Dermis microvascular lymphatic vessel endothelial cell (primary cell): ENCODE measurements around the gene LAX1. TPM values are rescaled to one million over a fixed set of nuclear protein-coding genes. Genes with fewer than 3 reads are reported as not detected.

Experiments
- DNase-seq, 2 donors: peaks; one replicate each; pipeline versions ENCODE4 v3.0.0 to v3.0.0-alpha.2; 2010; ENCODE audit warnings: low read depth in 2 of 2
- total RNA-seq: library from RNA; depleted of rRNA; stranded (reverse); fragments of >200 nt; gene quantifications from 2 replicates; pipeline ENCODE4 v1.2.1, GENCODE V29; 2014

Gene LAX1
- total RNA-seq, 1 donor from 2014 or later = under 0.01 TPM

- DNase-seq = no peak
These were observed 42.2 kb downstream of the LAX1 start for GRCh38 chr1:203807196-203807595.

GRCh38 chr1:203813581-203814341 lies 48.8 kb downstream of the LAX1 start:
- DNase-seq = no peak

GRCh38 chr1:203818399-203818798 lies 53.4 kb downstream of the LAX1 start:
- DNase-seq = no peak

GRCh38 chr1:203823306-203823705 lies 58.3 kb downstream of the LAX1 start:
- no peak for DNase-seq

Other genes starting within 250 kb of the LAX1 start
- gene ATP2B4, start 138.4 kb upstream of the LAX1 start, total RNA-seq = 52.0 and 54.2 TPM in 2 replicates
- gene ZBED6, start 30.4 kb downstream of the LAX1 start, total RNA-seq = 11.7 and 14.5 TPM in 2 replicates
- 76.4 and 84.8 TPM in 2 replicates for gene ZC3H11A, start 30.4 kb downstream of the LAX1 start, total RNA-seq
- 55.8 and 70.0 TPM in 2 replicates for gene SNRPE, start 96.4 kb downstream of the LAX1 start, total RNA-seq